Activated T-cell treated with anti-CD3 and anti-CD28 coated beads for 4 hours (primary cell): ENCODE data around the gene CLOCK.

ENCODE experiments used
- DNase-seq: peaks from one replicate; pipeline ENCODE4 v3.0.0-alpha.2; 2020

The CLOCK gene

DNA sequence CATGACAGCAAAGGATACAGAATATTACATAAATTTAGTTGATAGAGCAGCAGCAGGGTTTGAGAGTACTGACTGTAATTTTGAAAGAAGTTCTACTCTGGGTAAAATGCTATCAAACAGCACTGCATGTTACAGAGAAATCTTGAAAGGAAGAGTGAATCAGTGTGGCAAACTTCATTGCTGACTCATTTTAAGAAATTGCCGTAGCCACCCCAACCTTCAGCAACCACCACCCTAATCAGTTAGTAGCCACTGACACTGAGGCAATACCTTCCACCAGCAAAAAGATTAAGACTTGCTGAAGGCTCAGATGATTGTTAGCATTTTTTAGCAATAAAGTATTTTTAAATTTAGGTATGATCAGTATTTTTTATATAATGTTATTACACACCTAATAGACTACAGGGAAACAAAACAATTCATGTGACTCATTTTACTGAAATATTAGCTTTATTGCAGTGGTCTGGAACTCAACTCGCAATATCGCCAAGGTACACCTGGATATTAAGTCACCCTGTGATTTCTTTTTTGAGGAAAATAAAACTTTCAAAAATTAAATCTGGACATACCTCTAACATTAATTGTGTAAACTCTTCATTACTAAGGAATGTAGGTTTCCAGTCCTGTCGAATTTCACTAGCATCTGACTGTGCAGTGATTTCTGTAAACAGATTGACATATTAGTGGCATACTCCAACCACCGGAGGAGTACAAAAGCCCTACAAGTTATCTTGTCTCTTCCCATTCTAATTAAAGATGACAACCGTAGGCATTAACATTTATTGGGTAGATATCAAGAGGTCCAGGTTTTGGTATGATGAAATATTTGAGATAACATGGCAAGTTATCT, 71.1 kb downstream of the CLOCK start:
- DNase-seq, result no peak

GRCh38 chr4:55469979-55470378, 76.7 kb downstream of the CLOCK start:
- no peak for DNase-seq

GRCh38 chr4:55468724-55469123, 78.0 kb downstream of the CLOCK start:
- DNase-seq, result no peak

- no peak for DNase-seq
These were observed 80.7 kb downstream of the CLOCK start for GRCh38 chr4:55466001-55466400.

- DNase-seq, result no peak
These were observed 88.1 kb downstream of the CLOCK start for GRCh38 chr4:55458611-55459010.

GRCh38 chr4:55458164-55458563, 88.5 kb downstream of the CLOCK start:
- no peak for DNase-seq

GRCh38 chr4:55450566-55450965, 96.1 kb downstream of the CLOCK start:
- DNase-seq, result no peak

GRCh38 chr4:55447831-55448230, 98.9 kb downstream of the CLOCK start:
- DNase-seq, result no peak

DNA sequence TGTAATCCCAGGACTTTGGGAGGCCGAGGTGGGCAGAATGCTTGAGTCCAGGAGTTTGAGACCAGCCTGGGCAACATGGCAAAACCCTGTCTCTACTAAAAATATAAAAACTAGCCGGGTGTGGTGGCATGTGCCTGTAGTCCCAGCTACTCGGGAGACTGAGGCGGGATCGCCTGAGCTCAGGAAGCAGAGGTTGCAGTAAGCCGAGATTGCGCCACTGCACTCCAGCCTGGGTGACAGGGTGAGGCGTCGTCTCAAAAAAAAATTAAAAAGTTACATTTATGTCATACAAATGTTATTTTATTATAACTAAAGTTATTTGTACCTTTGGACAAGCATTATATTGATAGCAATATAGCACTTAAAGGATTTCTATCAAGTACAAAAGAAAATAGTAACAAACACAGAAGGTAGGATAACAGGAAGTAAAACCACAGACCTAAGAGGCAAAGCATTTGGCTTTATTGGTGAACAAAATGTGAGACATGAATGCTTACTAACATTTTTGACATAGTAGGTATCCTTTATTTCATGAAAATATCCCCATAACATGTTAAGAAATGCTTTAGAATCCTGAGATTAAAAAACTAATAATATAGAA, 99.5 kb downstream of the CLOCK start:
- DNase-seq, result no peak

GRCh38 chr4:55446578-55446922, 100.2 kb downstream of the CLOCK start:
- DNase-seq, result no peak

GRCh38 chr4:55445921-55446577, 100.7 kb downstream of the CLOCK start:
- no peak for DNase-seq

- DNase-seq, result no peak
These were observed 101.9 kb downstream of the CLOCK start for GRCh38 chr4:55444827-55445226.

DNA sequence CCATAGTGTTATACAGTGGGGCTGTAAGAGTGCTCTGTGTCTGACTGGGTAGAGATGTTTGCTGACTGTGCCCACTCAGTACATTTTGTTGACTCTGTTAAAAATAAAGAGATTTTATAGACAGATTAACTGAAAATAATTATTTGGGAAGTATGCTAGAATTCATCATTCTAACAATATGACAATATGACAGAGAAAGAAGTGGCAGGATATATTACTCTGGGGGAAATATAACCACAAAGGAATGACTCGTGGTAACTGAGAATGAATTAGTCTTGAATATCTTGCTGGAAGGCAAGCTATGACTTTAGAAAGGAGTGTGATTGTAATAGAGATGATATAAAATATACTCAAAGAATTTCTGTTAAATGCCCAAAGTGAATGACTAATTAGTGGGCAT, 104.2 kb downstream of the CLOCK start:
- DNase-seq, result no peak

DNA sequence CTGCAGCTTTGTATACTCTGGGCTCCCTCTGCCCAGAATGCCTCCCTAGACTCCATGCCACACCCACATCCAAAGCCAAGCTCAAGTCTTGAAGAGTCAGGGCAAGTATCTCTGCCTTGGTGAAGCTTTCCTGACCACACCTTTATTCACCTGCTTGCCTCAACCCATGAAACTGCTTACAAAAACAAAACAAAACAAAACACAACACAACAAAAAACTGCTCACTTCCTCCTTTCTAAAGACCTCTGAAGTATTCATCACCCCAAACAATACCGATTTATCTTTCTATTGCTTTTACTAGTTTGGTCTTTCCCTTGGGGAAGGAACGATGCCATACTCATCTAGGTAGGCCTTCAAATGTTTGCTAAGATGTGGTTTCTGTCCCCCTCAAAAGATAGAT, 105.9 kb downstream of the CLOCK start:
- DNase-seq, result no peak

GRCh38 chr4:55439023-55439422, 107.7 kb downstream of the CLOCK start:
- DNase-seq, result no peak

DNA sequence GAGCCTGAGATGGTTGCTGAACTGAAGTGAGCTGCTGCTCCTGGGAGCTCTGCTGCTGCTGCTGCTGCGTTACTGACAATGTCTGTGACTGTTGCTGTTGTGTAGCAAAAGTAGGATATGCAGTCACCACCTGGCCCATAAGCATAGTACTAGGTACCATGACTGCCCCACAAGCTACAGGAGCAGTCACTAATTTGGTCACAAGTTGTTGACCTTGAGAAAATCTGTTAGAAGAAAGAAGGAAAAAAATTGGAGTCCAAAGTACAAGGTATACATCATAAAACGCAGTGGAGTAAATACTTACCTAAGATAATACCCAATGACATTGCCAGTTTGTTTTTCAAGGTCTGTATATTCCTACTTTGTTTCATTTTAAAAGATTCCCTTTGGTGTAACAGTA, 108.4 kb downstream of the CLOCK start:
- DNase-seq, result no peak

DNA sequence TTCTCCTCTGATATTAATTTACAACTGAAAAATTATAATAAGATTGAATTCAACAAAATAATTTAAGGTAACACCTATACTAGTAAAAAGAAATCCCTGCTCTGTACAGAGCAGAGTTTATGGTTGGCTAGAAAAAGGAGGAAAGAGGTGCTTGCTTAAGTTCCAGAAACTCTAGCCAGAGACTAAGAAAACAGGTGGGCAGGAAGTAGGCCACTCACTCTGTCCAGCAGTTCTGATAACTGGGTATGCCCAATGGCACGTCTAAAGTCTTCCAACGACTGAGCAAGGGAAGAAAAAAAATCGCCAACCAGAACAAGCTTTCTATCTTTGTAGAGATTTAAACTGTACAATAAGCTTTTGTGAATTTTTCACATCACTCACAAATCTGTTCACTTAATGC, 108.9 kb downstream of the CLOCK start:
- no peak for DNase-seq

- no peak for DNase-seq
These were observed 109.3 kb downstream of the CLOCK start for GRCh38 chr4:55437356-55437796.

- DNase-seq, result no peak
These were observed 111.4 kb downstream of the CLOCK start for GRCh38 chr4:55435141-55435841.

DNA sequence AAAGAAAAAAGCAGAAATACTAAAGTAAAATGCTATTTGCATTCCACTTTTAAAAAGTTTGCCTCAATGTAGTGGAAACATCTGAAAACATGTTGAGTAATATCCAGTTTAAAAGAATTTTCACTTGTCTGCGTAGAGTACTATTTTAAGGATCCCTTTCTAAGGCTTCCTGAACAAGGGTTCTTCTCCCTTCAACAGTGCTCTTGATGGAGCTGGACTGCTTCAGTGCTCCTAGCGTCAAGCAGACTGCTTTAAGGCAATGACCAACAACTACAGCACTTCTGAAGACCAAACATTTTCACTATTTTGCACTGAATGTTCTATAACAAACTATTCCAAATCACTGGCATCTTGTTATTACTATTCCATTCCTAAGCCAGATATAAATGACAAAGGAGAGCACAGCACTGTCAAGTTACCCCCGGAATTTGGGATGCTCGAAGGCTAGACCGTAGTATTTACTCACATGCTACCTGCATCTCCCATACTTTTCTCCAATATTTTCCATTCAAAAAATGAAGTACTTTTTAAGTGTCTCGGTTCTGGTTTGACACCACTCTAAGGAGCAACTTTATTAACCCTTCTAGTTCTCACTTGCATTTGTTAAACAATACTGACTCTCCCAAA, 114.9 kb downstream of the CLOCK start:
- no peak for DNase-seq

DNA sequence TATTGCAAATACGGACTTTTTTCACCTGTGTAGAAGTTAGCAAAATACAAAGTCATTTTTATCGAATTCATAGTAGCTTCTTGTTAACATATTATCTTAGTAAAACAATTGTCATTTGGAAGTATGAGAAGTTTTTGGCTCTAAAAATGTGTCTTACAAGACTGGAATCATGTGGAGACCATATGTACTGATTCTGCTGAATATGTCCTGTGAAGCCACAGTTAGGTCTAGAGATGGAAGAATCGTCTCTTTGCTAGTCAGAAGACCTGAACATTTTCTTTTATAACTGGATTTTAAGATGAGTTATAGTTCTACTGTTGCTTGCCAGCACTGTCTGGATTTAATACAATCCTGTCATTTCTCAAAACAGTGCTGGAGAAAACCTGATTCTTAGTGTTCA, 121.9 kb downstream of the CLOCK start:
- DNase-seq, result no peak

GRCh38 chr4:55416176-55416575, 130.5 kb downstream of the CLOCK start:
- no peak for DNase-seq

GRCh38 chr4:55411621-55412020, 135.1 kb downstream of the CLOCK start:
- no peak for DNase-seq
